Calu3 (cell line): ENCODE measurements around the gene MPDZ. TPM values are rescaled to one million over a fixed set of nuclear protein-coding genes. Genes with fewer than 3 reads are reported as not detected.

ENCODE experiments used
- BruUV-seq: library from RNA; stranded (reverse); fragments of 400-500 nt; replicated peaks from 2 replicates; lab custom pipeline; 2021; lab: Mats Ljungman, UMichigan
- CTCF ChIA-PET: fragments of 300-600 bp; sonication (Branson Sonifier 250); formaldehyde crosslinking; loops from one replicate; lab custom pipeline; 2022; ENCODE audit warnings: antibody characterized with exemption; lab: Charles Lee
- DNase-seq: peaks from one replicate; pipeline ENCODE4 v3.0.0; 2022
- H3K27ac Mint-ChIP-seq: one replicate; pipeline ENCODE4 v1.8.0; 2022; ENCODE audit warnings: mixed read lengths; ENCODE audit not compliant: unreplicated experiment
- H3K27me3 Mint-ChIP-seq: one replicate; pipeline ENCODE4 v1.8.0; 2022; ENCODE audit warnings: mixed read lengths; ENCODE audit not compliant: unreplicated experiment
- H3K36me3 Mint-ChIP-seq: one replicate; pipeline ENCODE4 v1.8.0; 2022; ENCODE audit warnings: mild to moderate bottlenecking, moderate library complexity, mixed read lengths; ENCODE audit not compliant: insufficient read depth, unreplicated experiment
- H3K4me1 Mint-ChIP-seq: one replicate; pipeline ENCODE4 v1.8.0; 2022; ENCODE audit warnings: mild to moderate bottlenecking, low read depth, mixed read lengths; ENCODE audit not compliant: unreplicated experiment
- H3K4me3 Mint-ChIP-seq: one replicate; pipeline ENCODE4 v1.8.0; 2022; ENCODE audit warnings: mild to moderate bottlenecking, low read depth, moderate library complexity, mixed read lengths; ENCODE audit not compliant: unreplicated experiment
- H3K9me3 Mint-ChIP-seq: one replicate; pipeline ENCODE4 v1.8.0; 2022; ENCODE audit warnings: low read depth, mixed read lengths; ENCODE audit not compliant: unreplicated experiment
- CTCF ChIP-seq: fragments of 200-600 bp; IDR thresholded peaks from one replicate; pipeline ENCODE4 v1.8.0; 2022; ENCODE audit warnings: antibody characterized with exemption; ENCODE audit not compliant: unreplicated experiment
- intact Hi-C: fragments of 100-400 bp; cut with micrococcal nuclease; formaldehyde crosslinking; loops from one replicate; pipeline ENCODE4 v1.10.0; 2022; ENCODE audit not compliant: unreplicated experiment
- total RNA-seq: library from RNA; stranded (reverse); gene quantifications from 2 replicates; pipeline ENCODE4 v1.2.3, GENCODE V29; 2022

The MPDZ gene
- total RNA-seq, 1 experiment from 2014 or later: not detected

GRCh38 chr9:13189362-13189761 is 90.1 kb downstream of the MPDZ start:
- BruUV-seq: no TSS peak
- Mint-ChIP-seq H3K27ac (no peak overlapping the region), H3K36me3 (no peaks in the 10 kb centered on the region), H3K9me3 (no peaks in the 10 kb centered on the region), H3K4me3 (no peak overlapping the region), H3K27me3 (no peaks in the 10 kb centered on the region), H3K4me1 (no peaks in the 10 kb centered on the region)
- TF ChIP-seq CTCF: no peak
- intact Hi-C loops: no loop called here
- CTCF ChIA-PET: no interaction called here
- no peak for DNase-seq

GRCh38 chr9:13186774-13187173 is 92.7 kb downstream of the MPDZ start:
- Mint-ChIP-seq H3K27me3 (no peaks in the 10 kb centered on the region), H3K9me3 (no peaks in the 10 kb centered on the region), H3K4me3 (no peak overlapping the region), H3K27ac (no peak overlapping the region), H3K4me1 (no peaks in the 10 kb centered on the region), H3K36me3 (no peaks in the 10 kb centered on the region)
- BruUV-seq: no TSS peak
- CTCF ChIA-PET: no interaction called here
- intact Hi-C loops: no loop called here
- TF ChIP-seq CTCF: no peak
- no peak for DNase-seq

- no peaks in the 10 kb centered on the region for H3K4me1 Mint-ChIP-seq
- no peaks in the 10 kb centered on the region for H3K9me3 Mint-ChIP-seq
- H3K4me3 Mint-ChIP-seq: no peak overlapping the region
- no TSS peak for BruUV-seq
- no peak for TF ChIP-seq CTCF
- H3K36me3 Mint-ChIP-seq: no peaks in the 10 kb centered on the region
- H3K27ac Mint-ChIP-seq: no peak overlapping the region
- H3K27me3 Mint-ChIP-seq: no peaks in the 10 kb centered on the region
- intact Hi-C loops: no loop called here
- DNase-seq: no peak
- CTCF ChIA-PET: no interaction called here
These were observed 93.4 kb downstream of the MPDZ start for GRCh38 chr9:13186091-13186490.

GRCh38 chr9:13181652-13182051 is 97.8 kb downstream of the MPDZ start:
- DNase-seq: no peak
- H3K27me3 Mint-ChIP-seq: no peaks in the 10 kb centered on the region
- no peak overlapping the region for H3K27ac Mint-ChIP-seq
- TF ChIP-seq CTCF: no peak
- no peak overlapping the region for H3K4me3 Mint-ChIP-seq
- H3K9me3 Mint-ChIP-seq: no peaks in the 10 kb centered on the region
- CTCF ChIA-PET: no interaction called here
- no TSS peak for BruUV-seq
- intact Hi-C loops: no loop called here
- no peaks in the 10 kb centered on the region for H3K4me1 Mint-ChIP-seq
- no peaks in the 10 kb centered on the region for H3K36me3 Mint-ChIP-seq

GRCh38 chr9:13179257-13179656 is 100.2 kb downstream of the MPDZ start:
- intact Hi-C loops: no loop called here
- Mint-ChIP-seq H3K27me3 (no peaks in the 10 kb centered on the region), H3K4me1 (no peaks in the 10 kb centered on the region), H3K9me3 (no peaks in the 10 kb centered on the region), H3K27ac (no peak overlapping the region), H3K36me3 (no peaks in the 10 kb centered on the region), H3K4me3 (no peak overlapping the region)
- no TSS peak for BruUV-seq
- no peak for DNase-seq
- no peak for TF ChIP-seq CTCF
- CTCF ChIA-PET: no interaction called here
